Measurements from ENCODE around the gene MAFG.

The MAFG gene

GRCh38 chr17:81884520-81884919 is 43.0 kb downstream of the MAFG start:
- Mint-ChIP-seq H3K4me1 (peaks cover 27% of the 10 kb centered on the region), H3K36me3 (peaks cover 57% of the 10 kb centered on the region), H3K27ac (no peak overlapping the region), H3K4me3 (no peak overlapping the region), H3K27me3 (no peaks in the 10 kb centered on the region), H3K9me3 (no peaks in the 10 kb centered on the region)
- CTCF ChIA-PET = no interaction called here
- no peak for DNase-seq

GRCh38 chr17:81879121-81879520 is 48.4 kb downstream of the MAFG start:
- Mint-ChIP-seq H3K36me3 (peaks cover 36% of the 10 kb centered on the region), H3K27me3 (no peaks in the 10 kb centered on the region), H3K4me1 (peaks cover 10% of the 10 kb centered on the region), H3K27ac (peak overlapping the region; percentile 67), H3K9me3 (no peaks in the 10 kb centered on the region), H3K4me3 (no peak overlapping the region)
- CTCF ChIA-PET = no interaction called here
- no peak for DNase-seq

- CTCF ChIA-PET = no interaction called here
- no peak overlapping the region for H3K27ac Mint-ChIP-seq
- no peak overlapping the region for H3K4me3 Mint-ChIP-seq
- no peak for DNase-seq
- H3K9me3 Mint-ChIP-seq = no peaks in the 10 kb centered on the region
- H3K27me3 Mint-ChIP-seq = no peaks in the 10 kb centered on the region
- H3K4me1 Mint-ChIP-seq = peaks cover 16% of the 10 kb centered on the region
- peaks cover 34% of the 10 kb centered on the region for H3K36me3 Mint-ChIP-seq
Measured at GRCh38 chr17:81878294-81878693, 49.2 kb downstream of the MAFG start.

GRCh38 chr17:81877569-81877968 is 50.0 kb downstream of the MAFG start:
- H3K4me3 Mint-ChIP-seq = no peak overlapping the region
- H3K36me3 Mint-ChIP-seq = peaks cover 35% of the 10 kb centered on the region
- CTCF ChIA-PET = no interaction called here
- peaks cover 23% of the 10 kb centered on the region for H3K4me1 Mint-ChIP-seq
- no peaks in the 10 kb centered on the region for H3K27me3 Mint-ChIP-seq
- no peaks in the 10 kb centered on the region for H3K9me3 Mint-ChIP-seq
- no peak for DNase-seq
- no peak overlapping the region for H3K27ac Mint-ChIP-seq

- peaks cover 24% of the 10 kb centered on the region for H3K36me3 Mint-ChIP-seq
- H3K4me3 Mint-ChIP-seq = peak overlapping the region; percentile 84
- peak; percentile 96 for DNase-seq
- H3K9me3 Mint-ChIP-seq = no peaks in the 10 kb centered on the region
- CTCF ChIA-PET = no interaction called here
- H3K27ac Mint-ChIP-seq = peak overlapping the region; percentile 97
- no peaks in the 10 kb centered on the region for H3K27me3 Mint-ChIP-seq
- peaks cover 53% of the 10 kb centered on the region for H3K4me1 Mint-ChIP-seq
Measured at GRCh38 chr17:81871387-81872230, 55.9 kb downstream of the MAFG start.

- peaks cover 24% of the 10 kb centered on the region for H3K36me3 Mint-ChIP-seq
- H3K27ac Mint-ChIP-seq = peak within 1 kb of the TSS; percentile 97
- CTCF ChIA-PET = no interaction called here
- peak within 1 kb of the TSS; percentile 88 for H3K4me3 Mint-ChIP-seq
- no peak for DNase-seq
- H3K9me3 Mint-ChIP-seq = no peaks in the 10 kb centered on the region
- H3K27me3 Mint-ChIP-seq = no peaks in the 10 kb centered on the region
- peaks cover 56% of the 10 kb centered on the region for H3K4me1 Mint-ChIP-seq
Measured at GRCh38 chr17:81870981-81871386, 56.6 kb downstream of the MAFG start, which contains the start of gene ARHGDIA. Gene ARHGDIA (minus strand): TSS chr17:81871337. CDS start chr17:81869930, 1,407 bp downstream.

GRCh38 chr17:81870131-81870980 is 57.2 kb downstream of the MAFG start:
- H3K4me3 Mint-ChIP-seq = peak overlapping the region; percentile 88
- H3K9me3 Mint-ChIP-seq = no peaks in the 10 kb centered on the region
- H3K36me3 Mint-ChIP-seq = peaks cover 24% of the 10 kb centered on the region
- peak; percentile 60 for DNase-seq
- H3K27me3 Mint-ChIP-seq = no peaks in the 10 kb centered on the region
- H3K4me1 Mint-ChIP-seq = peaks cover 56% of the 10 kb centered on the region
- CTCF ChIA-PET = interaction anchor here (0.8 to 1.6 kb wide), 4 partner anchors 15 to 167 kb away, joined by 3 to 4 read pairs (median 3); partner anchors contain the start of genes DCXR and SIRT7
- H3K27ac Mint-ChIP-seq = peak overlapping the region; percentile 96

GRCh38 chr17:81869221-81870130 is 58.1 kb downstream of the MAFG start:
- Mint-ChIP-seq H3K9me3 (no peaks in the 10 kb centered on the region), H3K27ac (peak overlapping the region; percentile 96), H3K27me3 (no peaks in the 10 kb centered on the region), H3K4me3 (peak overlapping the region; percentile 88), H3K36me3 (peaks cover 24% of the 10 kb centered on the region), H3K4me1 (peaks cover 54% of the 10 kb centered on the region)
- CTCF ChIA-PET = interaction anchor here (0.8 to 1.6 kb wide), 5 partner anchors 16 to 168 kb away, joined by 3 to 4 read pairs (median 3); partner anchors contain the start of genes ALYREF, ANAPC11, DCXR and SIRT7
- DNase-seq = peak; percentile 42

GRCh38 chr17:81868674-81869220 is 58.8 kb downstream of the MAFG start:
- CTCF ChIA-PET = interaction anchor here (1.6 kb wide), 1 partner anchor 169 kb away, joined by 3 read pairs; the partner anchor contains the start of gene DCXR
- H3K4me3 Mint-ChIP-seq = peak overlapping the region; percentile 88
- peak overlapping the region; percentile 58 for H3K27ac Mint-ChIP-seq
- H3K4me1 Mint-ChIP-seq = peaks cover 53% of the 10 kb centered on the region
- no peak for DNase-seq
- H3K27me3 Mint-ChIP-seq = no peaks in the 10 kb centered on the region
- H3K9me3 Mint-ChIP-seq = no peaks in the 10 kb centered on the region
- peaks cover 24% of the 10 kb centered on the region for H3K36me3 Mint-ChIP-seq

Measured in activated naive CD4-positive, alpha-beta T cell treated with anti-CD3 and anti-CD28 coated beads, Interleukin-2, amount 10 ng/mL, durations not matched to agents 7 days and 5 days (primary cell).